ENCODE data around the gene ETV6.

Gene ETV6

GRCh38 chr12:11685316-11685715 lies 35.8 kb downstream of the ETV6 start:
- Mint-ChIP-seq H3K4me1 (peaks cover 6% of the 10 kb centered on the region), H3K9me3 (peaks cover 4% of the 10 kb centered on the region), H3K4me3 (no peak overlapping the region), H3K36me3 (peaks cover 27% of the 10 kb centered on the region), H3K27me3 (no peaks in the 10 kb centered on the region), H3K27ac (no peak overlapping the region)
- DNase-seq, result no peak
- CTCF ChIA-PET, result no interaction called here

DNA sequence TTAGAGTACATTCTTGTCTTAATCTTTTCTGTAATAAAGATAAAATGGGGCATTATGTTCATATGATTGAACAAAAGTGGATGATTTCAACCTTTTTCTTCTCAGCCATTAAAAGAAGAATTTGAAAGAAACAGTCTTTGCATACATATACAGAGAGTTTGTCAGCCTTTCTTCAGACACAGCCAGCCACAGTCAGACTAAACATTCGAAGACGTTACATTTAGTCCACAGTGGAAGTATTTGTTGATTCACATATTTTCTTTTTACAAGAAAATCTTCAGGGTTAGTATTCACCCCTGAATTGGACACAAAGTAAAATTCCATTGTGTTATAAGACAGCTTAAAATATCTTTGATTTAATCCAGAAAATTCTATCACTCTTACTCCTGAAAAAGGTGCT lies 36.2 kb downstream of the ETV6 start:
- Mint-ChIP-seq H3K4me3 (no peak overlapping the region), H3K36me3 (peaks cover 27% of the 10 kb centered on the region), H3K27ac (no peak overlapping the region), H3K4me1 (peaks cover 6% of the 10 kb centered on the region), H3K9me3 (peaks cover 4% of the 10 kb centered on the region), H3K27me3 (no peaks in the 10 kb centered on the region)
- CTCF ChIA-PET, result no interaction called here
- no peak for DNase-seq

DNA sequence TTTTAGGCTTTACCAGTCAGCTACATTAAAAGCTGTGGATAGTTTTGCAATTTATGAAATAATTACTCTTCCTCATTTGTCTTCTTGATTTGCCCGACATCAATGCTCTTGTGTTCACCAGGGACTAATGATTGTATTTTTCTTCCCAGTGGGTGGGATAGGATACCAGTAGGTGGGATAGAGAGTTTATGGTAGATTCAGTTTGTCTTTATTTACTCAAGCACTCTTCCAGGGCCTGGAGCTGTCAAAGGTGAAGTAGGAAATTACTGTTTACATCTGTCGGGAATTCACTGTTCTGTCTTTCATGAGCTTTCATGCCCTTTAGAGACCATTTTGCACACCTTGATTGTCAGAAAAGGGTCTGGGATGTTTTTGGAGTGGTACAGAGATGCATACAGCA lies 36.6 kb downstream of the ETV6 start:
- Mint-ChIP-seq H3K36me3 (peaks cover 27% of the 10 kb centered on the region), H3K9me3 (peaks cover 4% of the 10 kb centered on the region), H3K4me1 (peaks cover 6% of the 10 kb centered on the region), H3K27me3 (no peaks in the 10 kb centered on the region), H3K4me3 (no peak overlapping the region), H3K27ac (no peak overlapping the region)
- no peak for DNase-seq
- CTCF ChIA-PET, result no interaction called here

DNA sequence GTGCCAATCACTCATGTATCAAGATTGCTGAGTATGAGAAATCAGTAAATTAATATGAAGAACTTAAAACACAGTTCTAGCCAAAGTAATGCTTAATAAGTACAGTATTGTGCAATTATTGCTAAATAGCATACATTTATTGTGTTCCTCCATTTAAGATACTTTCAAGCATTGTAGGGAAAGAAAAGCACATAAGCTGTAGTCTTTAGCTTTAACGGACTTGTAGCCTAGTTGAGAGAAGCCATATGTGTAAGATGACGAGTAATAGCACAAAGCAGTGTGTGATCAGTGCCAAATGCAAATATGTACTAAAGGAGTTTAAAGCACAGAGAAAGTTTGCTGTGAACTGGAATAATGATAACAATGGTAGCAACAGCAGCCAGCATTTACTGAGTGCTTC lies 38.1 kb downstream of the ETV6 start:
- Mint-ChIP-seq H3K4me3 (no peak overlapping the region), H3K36me3 (peaks cover 18% of the 10 kb centered on the region), H3K27ac (no peak overlapping the region), H3K27me3 (no peaks in the 10 kb centered on the region), H3K9me3 (no peaks in the 10 kb centered on the region), H3K4me1 (peaks cover 6% of the 10 kb centered on the region)
- no peak for DNase-seq
- CTCF ChIA-PET, result no interaction called here

- CTCF ChIA-PET, result no interaction called here
- no peaks in the 10 kb centered on the region for H3K9me3 Mint-ChIP-seq
These were observed 38.9 kb downstream of the ETV6 start for GRCh38 chr12:11688379-11688778.

GRCh38 chr12:11688831-11689230 lies 39.4 kb downstream of the ETV6 start:
- Mint-ChIP-seq H3K27ac (no peak overlapping the region), H3K9me3 (no peaks in the 10 kb centered on the region), H3K36me3 (peaks cover 11% of the 10 kb centered on the region), H3K4me3 (no peak overlapping the region), H3K27me3 (no peaks in the 10 kb centered on the region), H3K4me1 (peaks cover 6% of the 10 kb centered on the region)
- no peak for DNase-seq
- CTCF ChIA-PET, result no interaction called here

More at GRCh38 chr12:11688379-11688778, 38.9 kb downstream of the ETV6 start:
- no peak overlapping the region for H3K27ac Mint-ChIP-seq
- DNase-seq, result no peak
- no peaks in the 10 kb centered on the region for H3K27me3 Mint-ChIP-seq
- H3K4me1 Mint-ChIP-seq, result peaks cover 6% of the 10 kb centered on the region
- H3K36me3 Mint-ChIP-seq, result peaks cover 15% of the 10 kb centered on the region
- no peak overlapping the region for H3K4me3 Mint-ChIP-seq

GRCh38 chr12:11689591-11690186 lies 40.2 kb downstream of the ETV6 start:
- no peak for DNase-seq
- no peaks in the 10 kb centered on the region for H3K27me3 Mint-ChIP-seq
- no peak overlapping the region for H3K4me3 Mint-ChIP-seq
- peaks cover 6% of the 10 kb centered on the region for H3K4me1 Mint-ChIP-seq
- peaks cover 14% of the 10 kb centered on the region for H3K36me3 Mint-ChIP-seq
- H3K9me3 Mint-ChIP-seq, result no peaks in the 10 kb centered on the region
- CTCF ChIA-PET, result no interaction called here
- no peak overlapping the region for H3K27ac Mint-ChIP-seq

GRCh38 chr12:11693067-11693466 lies 43.6 kb downstream of the ETV6 start:
- Mint-ChIP-seq H3K27me3 (no peaks in the 10 kb centered on the region), H3K36me3 (peaks cover 25% of the 10 kb centered on the region), H3K4me3 (no peak overlapping the region), H3K4me1 (peaks cover 8% of the 10 kb centered on the region), H3K9me3 (no peaks in the 10 kb centered on the region), H3K27ac (no peak overlapping the region)
- DNase-seq, result no peak
- CTCF ChIA-PET, result no interaction called here

DNA sequence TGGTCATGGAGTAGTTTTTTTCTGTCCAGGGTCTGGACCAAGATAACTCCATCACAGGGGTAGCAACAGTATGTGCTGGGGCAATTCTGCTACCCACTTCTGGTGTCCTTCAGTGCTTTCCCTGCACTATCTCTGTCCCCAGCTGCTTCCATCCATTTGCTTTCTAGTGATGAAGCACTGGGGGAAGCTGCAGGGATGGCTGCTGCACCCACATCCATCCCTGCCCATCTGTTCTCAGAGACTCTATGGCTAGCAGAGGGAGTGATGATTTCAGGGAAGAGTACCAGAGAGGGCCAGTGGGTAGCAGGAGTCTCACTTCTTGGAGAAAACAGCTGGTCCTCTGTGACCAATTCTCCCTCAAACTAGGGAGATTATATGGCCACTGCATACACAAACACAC lies 44.1 kb downstream of the ETV6 start:
- no peaks in the 10 kb centered on the region for H3K27me3 Mint-ChIP-seq
- H3K4me3 Mint-ChIP-seq, result no peak overlapping the region
- peaks cover 25% of the 10 kb centered on the region for H3K36me3 Mint-ChIP-seq
- no peak overlapping the region for H3K27ac Mint-ChIP-seq
- H3K4me1 Mint-ChIP-seq, result peaks cover 8% of the 10 kb centered on the region
- DNase-seq, result no peak
- CTCF ChIA-PET, result no interaction called here
- H3K9me3 Mint-ChIP-seq, result no peaks in the 10 kb centered on the region

DNA sequence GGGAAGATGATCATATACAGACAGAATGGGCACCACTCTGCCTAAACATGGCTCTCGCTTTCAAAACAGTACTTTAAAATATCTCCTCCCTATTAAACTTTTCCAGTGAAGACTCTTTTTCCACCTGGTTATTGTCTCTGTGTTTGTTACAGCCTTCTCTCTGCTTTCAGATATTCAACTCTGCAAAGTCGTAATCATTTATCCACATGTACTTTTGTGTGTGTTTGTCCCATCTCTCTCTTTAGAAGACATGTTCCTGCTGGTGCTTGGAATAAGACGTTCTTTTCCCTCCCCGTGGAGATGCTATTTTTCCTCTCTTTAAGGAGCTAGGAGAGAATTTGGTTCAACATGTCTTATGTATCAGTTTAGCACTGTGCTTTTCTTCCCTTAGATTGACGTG lies 45.1 kb downstream of the ETV6 start:
- Mint-ChIP-seq H3K36me3 (peaks cover 22% of the 10 kb centered on the region), H3K9me3 (no peaks in the 10 kb centered on the region), H3K4me1 (peaks cover 8% of the 10 kb centered on the region), H3K4me3 (no peak overlapping the region), H3K27me3 (no peaks in the 10 kb centered on the region), H3K27ac (no peak overlapping the region)
- CTCF ChIA-PET, result no interaction called here
- no peak for DNase-seq

- CTCF ChIA-PET, result no interaction called here
- no peaks in the 10 kb centered on the region for H3K27me3 Mint-ChIP-seq
- H3K4me3 Mint-ChIP-seq, result no peak overlapping the region
- H3K4me1 Mint-ChIP-seq, result peaks cover 5% of the 10 kb centered on the region
- DNase-seq, result no peak
- peaks cover 19% of the 10 kb centered on the region for H3K36me3 Mint-ChIP-seq
- H3K27ac Mint-ChIP-seq, result no peak overlapping the region
- H3K9me3 Mint-ChIP-seq, result no peaks in the 10 kb centered on the region
These were observed 45.8 kb downstream of the ETV6 start for GRCh38 chr12:11695321-11695720.

DNA sequence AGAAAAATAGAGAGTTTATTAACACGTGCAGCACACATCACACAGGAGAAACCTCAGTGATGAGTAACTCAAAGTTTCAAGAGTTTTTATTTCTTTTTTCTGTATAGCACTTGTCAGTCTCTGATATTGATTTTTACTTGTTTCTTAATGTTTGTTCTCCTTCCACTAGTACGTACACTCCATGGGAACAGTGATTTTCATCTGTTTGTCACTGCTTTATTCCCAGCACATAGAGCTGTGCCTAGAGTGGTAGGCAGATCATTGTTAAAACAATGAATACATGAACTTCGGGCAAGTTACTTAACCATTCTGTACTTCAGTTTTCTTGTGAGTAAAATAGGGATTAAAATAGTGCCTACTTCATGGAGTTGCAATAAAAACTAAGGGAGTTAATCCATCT lies 46.6 kb downstream of the ETV6 start:
- DNase-seq, result no peak
- CTCF ChIA-PET, result no interaction called here
- no peaks in the 10 kb centered on the region for H3K27me3 Mint-ChIP-seq
- peaks cover 19% of the 10 kb centered on the region for H3K36me3 Mint-ChIP-seq
- no peak overlapping the region for H3K4me3 Mint-ChIP-seq
- H3K4me1 Mint-ChIP-seq, result peaks cover 5% of the 10 kb centered on the region
- no peaks in the 10 kb centered on the region for H3K9me3 Mint-ChIP-seq
- no peak overlapping the region for H3K27ac Mint-ChIP-seq

DNA sequence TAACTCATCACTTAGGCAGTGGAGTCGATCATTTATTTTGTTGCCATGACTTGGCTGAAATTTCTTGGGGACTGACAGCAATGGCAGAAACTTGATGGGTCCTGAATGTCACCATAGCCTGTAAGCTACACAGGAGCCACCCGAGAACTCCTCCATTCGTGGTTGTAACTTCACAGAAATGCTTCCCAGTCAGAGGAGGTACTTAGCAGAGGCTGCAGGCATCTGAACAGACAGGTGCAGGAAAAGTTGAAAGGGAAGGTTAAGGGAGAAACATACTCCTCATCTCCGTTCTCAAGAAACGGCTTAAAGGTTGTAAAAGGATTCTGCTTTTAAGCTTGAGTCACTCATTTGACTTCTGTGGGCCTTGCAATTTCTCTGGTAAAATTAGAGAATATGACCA lies 47.7 kb downstream of the ETV6 start:
- DNase-seq, result no peak
- Mint-ChIP-seq H3K36me3 (peaks cover 19% of the 10 kb centered on the region), H3K4me1 (peaks cover 5% of the 10 kb centered on the region), H3K4me3 (no peak overlapping the region), H3K9me3 (no peaks in the 10 kb centered on the region), H3K27me3 (no peaks in the 10 kb centered on the region), H3K27ac (no peak overlapping the region)
- CTCF ChIA-PET, result no interaction called here

DNA sequence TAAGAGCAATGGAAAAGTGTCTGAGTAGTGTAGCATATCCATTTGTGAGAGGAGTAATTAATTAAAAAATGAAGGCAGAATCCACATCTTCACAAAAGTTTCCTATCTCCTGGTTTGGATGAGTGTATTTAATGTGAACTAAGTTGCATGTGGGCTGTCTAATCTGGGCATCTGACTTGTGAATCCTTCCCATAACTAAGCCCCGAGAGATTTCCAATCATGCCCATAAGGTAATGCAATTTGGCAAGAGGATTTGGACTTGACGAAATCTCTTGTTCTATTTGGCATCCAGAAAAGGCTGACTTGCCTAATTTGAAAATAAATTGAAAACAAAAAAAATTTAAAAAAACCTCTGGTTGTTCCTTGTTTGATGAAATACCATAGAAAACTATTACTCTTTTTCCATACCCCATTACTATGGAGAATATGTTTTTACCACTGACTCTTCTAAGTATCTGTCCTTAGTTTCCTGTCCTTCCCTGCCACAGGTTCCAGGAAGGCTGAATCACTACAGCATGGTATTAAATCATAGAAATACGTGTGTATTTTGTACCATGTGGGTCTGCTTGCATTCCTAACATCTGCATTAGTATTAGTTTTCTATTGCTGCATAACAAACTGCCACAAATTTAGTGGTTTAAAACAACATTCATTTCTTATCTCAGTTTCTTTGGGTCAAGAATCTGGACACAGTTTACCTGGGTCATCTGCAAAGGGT lies 48.4 kb downstream of the ETV6 start:
- Mint-ChIP-seq H3K9me3 (no peaks in the 10 kb centered on the region), H3K4me3 (no peak overlapping the region), H3K27ac (no peak overlapping the region), H3K27me3 (no peaks in the 10 kb centered on the region), H3K36me3 (peaks cover 16% of the 10 kb centered on the region), H3K4me1 (peaks cover 8% of the 10 kb centered on the region)
- CTCF ChIA-PET, result no interaction called here
- no peak for DNase-seq

DNA sequence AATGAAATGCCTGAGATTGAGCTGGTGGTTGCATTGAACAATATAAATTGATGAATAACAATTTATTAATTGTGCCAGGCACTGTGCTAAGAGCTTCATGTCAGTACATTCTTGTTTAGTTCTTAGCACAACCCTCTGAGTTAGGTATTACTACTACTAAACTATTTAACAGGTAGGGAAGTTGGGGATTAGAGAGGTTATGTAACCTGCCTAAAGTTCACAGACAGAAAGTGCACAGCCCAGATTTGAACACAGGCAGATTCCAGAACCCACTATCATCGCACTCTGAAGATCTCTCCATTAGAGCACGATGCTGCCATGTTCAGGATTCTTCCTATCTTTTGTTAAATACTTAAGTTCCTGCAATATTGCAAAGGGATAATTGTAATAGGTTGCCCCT lies 49.3 kb downstream of the ETV6 start:
- H3K27me3 Mint-ChIP-seq, result no peaks in the 10 kb centered on the region
- H3K9me3 Mint-ChIP-seq, result no peaks in the 10 kb centered on the region
- H3K27ac Mint-ChIP-seq, result no peak overlapping the region
- no peak overlapping the region for H3K4me3 Mint-ChIP-seq
- H3K36me3 Mint-ChIP-seq, result peaks cover 20% of the 10 kb centered on the region
- CTCF ChIA-PET, result no interaction called here
- DNase-seq, result no peak
- H3K4me1 Mint-ChIP-seq, result peaks cover 14% of the 10 kb centered on the region
